Fibroblast of lung (primary cell): ENCODE results near the gene ECSIT. TPM values are rescaled to one million over a fixed set of nuclear protein-coding genes. Genes with fewer than 3 reads are reported as not detected.

Experiments used
- DNase-seq, 2 donors: peaks; one replicate each; pipeline versions ENCODE4 v3.0.0 to v3.0.0-alpha.2; 2010; ENCODE audit warnings: low read depth in 2 of 2
- H2AFZ ChIP-seq: 2 replicates; pipeline ENCODE4 v1.5.1; 2012; ENCODE audit warnings: low read length, control low read depth, inconsistent platforms
- H3K27ac ChIP-seq: 2 replicates; pipeline ENCODE4 v1.5.1; 2011; ENCODE audit warnings: low read length, control low read depth; ENCODE audit not compliant: insufficient read depth
- H3K27me3 ChIP-seq: 2 replicates; pipeline ENCODE4 v1.5.1; 2011; ENCODE audit warnings: mild to moderate bottlenecking, low read length; ENCODE audit not compliant: control insufficient read depth, insufficient read depth
- H3K36me3 ChIP-seq: 2 replicates; pipeline ENCODE4 v1.5.1; 2011; ENCODE audit warnings: low read length; ENCODE audit not compliant: control insufficient read depth, insufficient read depth
- H3K4me1 ChIP-seq: 2 replicates; pipeline ENCODE4 v1.5.1; 2011; ENCODE audit warnings: low read length; ENCODE audit not compliant: control insufficient read depth, insufficient read depth; ENCODE audit errors: extremely low read depth
- H3K4me2 ChIP-seq: 2 replicates; pipeline ENCODE4 v1.5.1; 2011; ENCODE audit warnings: low read length, control low read depth; ENCODE audit not compliant: insufficient read depth; ENCODE audit errors: extremely low read depth
- H3K4me3 ChIP-seq, 4 experiments: fragments of 200-600 bp in 1 of 4; sonication (generic) in 1 of 4; replicated peaks in 1 of 4; 2 replicates each; pipeline ENCODE4 v1.5.1; 2011 to 2016; ENCODE audit warnings: low read length in 4 of 4, low read depth in 3 of 4, mild to moderate bottlenecking in 3 of 4, control low read depth in 2 of 4, inconsistent platforms in 1 of 4, mixed read lengths in 1 of 4; ENCODE audit not compliant: insufficient read depth in 1 of 4; ENCODE audit errors: control extremely low read depth in 1 of 4
- H3K79me2 ChIP-seq: 2 replicates; pipeline ENCODE4 v1.5.1; 2012; ENCODE audit warnings: mild to moderate bottlenecking, low read length, inconsistent platforms; ENCODE audit not compliant: control insufficient read depth, insufficient read depth
- H3K9ac ChIP-seq: 2 replicates; pipeline ENCODE4 v1.5.1; 2011; ENCODE audit warnings: mild to moderate bottlenecking, low read length, control low read depth; ENCODE audit not compliant: insufficient read depth
- H3K9me3 ChIP-seq: 2 replicates; pipeline ENCODE4 v1.5.1; 2012; ENCODE audit warnings: low read depth, low read length; ENCODE audit not compliant: control insufficient read depth, insufficient read depth
- H4K20me1 ChIP-seq: 2 replicates; pipeline ENCODE4 v1.5.1; 2011; ENCODE audit warnings: low read length; ENCODE audit not compliant: control insufficient read depth, insufficient read depth; ENCODE audit errors: extremely low read depth
- EZH2 ChIP-seq: IDR thresholded peaks from 2 replicates; pipeline ENCODE4 v1.5.1; 2012; ENCODE audit warnings: low read length, control low read depth, mild to moderate bottlenecking; ENCODE audit errors: missing control alignments
- polyA plus RNA-seq, 2 donors: library from polyadenylated mRNA; depleted of rRNA in 1 of 2; stranded (reverse) in 1 of 2; unstranded in 1 of 2; fragments of >200 nt; gene quantifications; 2 replicates each; pipeline ENCODE4 v1.2.1, GENCODE V29; 2011 to 2012; ENCODE audit warnings: missing spikeins in 1 of 2
- total RNA-seq: library from RNA; depleted of rRNA; stranded (reverse); fragments of >200 nt; gene quantifications from 2 replicates; pipeline ENCODE4 v1.2.1, GENCODE V29; 2014
- TF ChIP-seq, protein P1 (sequence below), 2 donors: IDR thresholded peaks in 1 of 2; conservative IDR thresholded peaks in 1 of 2; 1 replicate in 1 of 2; 2 replicates in 1 of 2; pipeline ENCODE4 v1.5.1; 2011 to 2012; ENCODE audit warnings: low read length in 2 of 2, control low read depth in 1 of 2, inconsistent platforms in 1 of 2, low read depth in 1 of 2, mild to moderate bottlenecking in 1 of 2

ECSIT gene
- total and polyA plus RNA-seq, 2 donors (not counting 1 experiment from before 2014, with no cell fraction given): 19.3 to 33.5 TPM

DNA sequence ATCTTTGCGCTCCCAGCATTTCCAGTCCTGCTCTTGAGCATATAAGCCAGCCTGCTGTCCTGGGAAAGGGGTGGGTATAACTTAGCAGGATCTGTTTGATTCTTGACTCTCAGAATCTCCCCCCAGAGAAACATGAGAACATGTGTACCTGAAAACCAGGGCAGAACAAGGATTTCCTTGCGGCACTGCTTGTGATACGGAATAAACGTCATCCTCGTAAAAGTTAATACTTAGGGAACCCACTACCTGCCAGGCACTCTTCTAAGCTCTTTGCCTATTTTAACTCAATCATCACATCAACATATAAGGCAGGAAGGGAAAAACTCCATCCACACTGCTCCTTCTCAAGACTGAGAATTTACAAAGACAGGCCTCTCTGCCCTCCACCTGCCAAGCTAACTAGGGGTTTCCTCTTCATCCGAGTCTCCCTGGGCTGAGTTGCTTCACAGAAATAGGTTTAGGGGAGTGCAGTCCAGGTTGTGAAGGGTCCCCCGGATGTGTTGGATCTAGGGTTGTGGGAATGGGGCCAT is 24.4 kb downstream of the ECSIT start:
- peak overlapping the region; percentile 30 to 74 (median 56) for H3K4me3 ChIP-seq
- H3K36me3 ChIP-seq: no peaks in the 10 kb centered on the region
- H4K20me1 ChIP-seq: no peaks in the 10 kb centered on the region
- H3K79me2 ChIP-seq: no peaks in the 10 kb centered on the region
- peak overlapping the region; percentile 35 for H2AFZ ChIP-seq
- no peaks in the 10 kb centered on the region for H3K27me3 ChIP-seq
- TF ChIP-seq, protein P1, sequence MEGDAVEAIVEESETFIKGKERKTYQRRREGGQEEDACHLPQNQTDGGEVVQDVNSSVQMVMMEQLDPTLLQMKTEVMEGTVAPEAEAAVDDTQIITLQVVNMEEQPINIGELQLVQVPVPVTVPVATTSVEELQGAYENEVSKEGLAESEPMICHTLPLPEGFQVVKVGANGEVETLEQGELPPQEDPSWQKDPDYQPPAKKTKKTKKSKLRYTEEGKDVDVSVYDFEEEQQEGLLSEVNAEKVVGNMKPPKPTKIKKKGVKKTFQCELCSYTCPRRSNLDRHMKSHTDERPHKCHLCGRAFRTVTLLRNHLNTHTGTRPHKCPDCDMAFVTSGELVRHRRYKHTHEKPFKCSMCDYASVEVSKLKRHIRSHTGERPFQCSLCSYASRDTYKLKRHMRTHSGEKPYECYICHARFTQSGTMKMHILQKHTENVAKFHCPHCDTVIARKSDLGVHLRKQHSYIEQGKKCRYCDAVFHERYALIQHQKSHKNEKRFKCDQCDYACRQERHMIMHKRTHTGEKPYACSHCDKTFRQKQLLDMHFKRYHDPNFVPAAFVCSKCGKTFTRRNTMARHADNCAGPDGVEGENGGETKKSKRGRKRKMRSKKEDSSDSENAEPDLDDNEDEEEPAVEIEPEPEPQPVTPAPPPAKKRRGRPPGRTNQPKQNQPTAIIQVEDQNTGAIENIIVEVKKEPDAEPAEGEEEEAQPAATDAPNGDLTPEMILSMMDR (conservative IDR thresholded peaks at IDR 0.05 in 1 of 2, IDR thresholded peaks at IDR 0.05 in 1 of 2; ENCODE audit: low read depth in 1 of 2, low read length in 2 of 2): no peak
- TF ChIP-seq EZH2: no peak
- H3K9ac ChIP-seq: no peak overlapping the region
- peaks cover 6% of the 10 kb centered on the region for H3K4me1 ChIP-seq
- H3K4me2 ChIP-seq: peak overlapping the region; percentile 38
- H3K27ac ChIP-seq: no peak overlapping the region
- H3K9me3 ChIP-seq: no peaks in the 10 kb centered on the region
- DNase-seq: no peak

DNA sequence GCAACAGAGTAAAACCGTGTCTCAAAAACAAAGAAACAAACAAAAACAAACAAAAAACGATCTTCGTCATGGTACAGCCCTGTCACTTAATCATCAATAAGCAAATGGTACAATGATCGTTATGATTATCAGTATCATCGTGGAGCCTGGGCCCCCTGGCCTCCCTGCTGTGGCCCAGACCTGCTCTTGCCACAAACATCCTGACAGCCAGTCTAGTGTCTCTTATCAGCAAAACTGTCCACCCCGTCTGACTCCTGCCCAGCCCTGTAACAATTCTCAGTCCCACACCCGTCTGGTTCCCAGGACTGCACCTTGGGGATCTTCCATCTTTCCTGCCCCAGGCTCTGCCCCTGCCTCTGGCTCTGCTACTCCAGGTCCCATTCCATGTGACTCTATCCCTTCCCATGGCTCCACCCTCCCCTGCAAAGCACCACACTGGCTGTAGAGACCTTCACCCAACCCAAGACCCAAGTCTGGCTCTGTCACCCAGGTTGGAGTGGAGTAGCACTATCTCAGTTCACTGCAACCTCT is 29.0 kb downstream of the ECSIT start:
- no peaks in the 10 kb centered on the region for H3K36me3 ChIP-seq
- no peak overlapping the region for H3K27ac ChIP-seq
- H3K9ac ChIP-seq: no peak overlapping the region
- no peaks in the 10 kb centered on the region for H3K9me3 ChIP-seq
- DNase-seq: no peak
- H4K20me1 ChIP-seq: no peaks in the 10 kb centered on the region
- no peak overlapping the region for H2AFZ ChIP-seq
- H3K4me3 ChIP-seq: no peak overlapping the region
- no peak overlapping the region for H3K4me2 ChIP-seq
- no peaks in the 10 kb centered on the region for H3K27me3 ChIP-seq
- no peaks in the 10 kb centered on the region for H3K79me2 ChIP-seq
- TF ChIP-seq, protein P1 (conservative IDR thresholded peaks at IDR 0.05 in 1 of 2, IDR thresholded peaks at IDR 0.05 in 1 of 2; ENCODE audit: low read depth in 1 of 2, low read length in 2 of 2): no peak
- TF ChIP-seq EZH2: no peak
- H3K4me1 ChIP-seq: no peaks in the 10 kb centered on the region

DNA sequence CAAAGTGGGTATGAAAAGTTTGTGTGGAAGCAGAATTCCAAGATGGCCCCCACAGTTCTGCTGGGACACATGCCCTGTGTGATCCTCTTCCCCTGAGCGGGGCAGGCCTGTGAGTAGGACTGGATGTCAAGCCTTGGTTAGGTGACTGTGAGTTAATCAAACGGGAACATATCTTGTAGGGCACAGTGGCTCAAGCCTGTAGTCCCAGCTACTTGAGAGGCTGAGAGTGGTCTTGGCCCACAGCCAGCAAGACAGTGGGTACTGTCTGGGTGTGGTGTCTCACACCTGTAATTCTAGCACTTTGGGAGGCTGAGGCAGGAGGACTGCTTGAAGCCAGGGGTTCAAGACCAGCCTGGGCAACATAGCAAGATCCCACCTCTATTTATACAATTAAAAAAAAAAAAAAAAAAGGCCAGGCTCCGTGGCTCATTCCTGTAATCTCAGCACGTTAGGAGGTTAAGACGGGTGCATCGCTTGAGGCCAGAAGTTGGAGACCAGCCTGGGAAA is 29.7 kb downstream of the ECSIT start:
- Histone ChIP-seq H3K79me2 (no peaks in the 10 kb centered on the region), H3K27ac (no peak overlapping the region), H3K27me3 (no peaks in the 10 kb centered on the region), H3K4me1 (no peaks in the 10 kb centered on the region), H3K4me3 (no peak overlapping the region), H3K9me3 (no peaks in the 10 kb centered on the region), H3K9ac (no peak overlapping the region), H2AFZ (no peak overlapping the region), H4K20me1 (no peaks in the 10 kb centered on the region), H3K4me2 (no peak overlapping the region), H3K36me3 (no peaks in the 10 kb centered on the region)
- no peak for TF ChIP-seq EZH2
- TF ChIP-seq, protein P1 (conservative IDR thresholded peaks at IDR 0.05 in 1 of 2, IDR thresholded peaks at IDR 0.05 in 1 of 2; ENCODE audit: low read depth in 1 of 2, low read length in 2 of 2): no peak
- no peak for DNase-seq
